GM06990 (cell line): ENCODE data around the gene SBK1.

ENCODE experiments used
- DNase-seq: peaks from one replicate; pipeline ENCODE4 v3.0.0-alpha.2; 2011; ENCODE audit not compliant: insufficient read length; ENCODE audit errors: extremely low read depth
- H3K27me3 ChIP-seq: replicated peaks from 2 replicates; pipeline ENCODE4 v1.6.0; 2011; ENCODE audit warnings: low read length; ENCODE audit not compliant: control insufficient read depth, insufficient read depth
- H3K36me3 ChIP-seq: 2 replicates; pipeline ENCODE4 v1.5.1; 2011; ENCODE audit warnings: low read length; ENCODE audit not compliant: control insufficient read depth, insufficient read depth
- H3K4me3 ChIP-seq: replicated peaks from 2 replicates; pipeline ENCODE4 v1.5.1; 2011; ENCODE audit warnings: low read depth, mild to moderate bottlenecking, control low read depth, low read length
- CTCF ChIP-seq: IDR thresholded peaks from 2 replicates; pipeline ENCODE4 v1.5.1; 2011; ENCODE audit warnings: low read length, control low read depth, mild to moderate bottlenecking, inconsistent platforms; ENCODE audit not compliant: insufficient read depth, poor library complexity, severe bottlenecking

The SBK1 gene

GRCh38 chr16:28277537-28278388, 14.6 kb upstream of the SBK1 start:
- no peaks in the 10 kb centered on the region for H3K27me3 ChIP-seq
- no peaks in the 10 kb centered on the region for H3K36me3 ChIP-seq
- no peak overlapping the region for H3K4me3 ChIP-seq
- peak; percentile 93 for TF ChIP-seq CTCF
- DNase-seq = peak; percentile 76

GRCh38 chr16:28279006-28279405, 13.3 kb upstream of the SBK1 start:
- no peaks in the 10 kb centered on the region; the same call in 1 of the 2 replicates for H3K27me3 ChIP-seq
- no peak for DNase-seq
- no peak overlapping the region for H3K4me3 ChIP-seq
- no peaks in the 10 kb centered on the region for H3K36me3 ChIP-seq
- TF ChIP-seq CTCF = no peak

GRCh38 chr16:28280881-28281836, 11.2 kb upstream of the SBK1 start:
- Histone ChIP-seq H3K36me3 (no peaks in the 10 kb centered on the region), H3K4me3 (no peak overlapping the region)
- TF ChIP-seq CTCF = peak; percentile 8

GRCh38 chr16:28282045-28282444, 10.3 kb upstream of the SBK1 start:
- Histone ChIP-seq H3K4me3 (no peak overlapping the region), H3K36me3 (no peaks in the 10 kb centered on the region), H3K27me3 (no peaks in the 10 kb centered on the region; the same call in 1 of the 2 replicates)
- no peak for DNase-seq
- TF ChIP-seq CTCF = no peak

More at GRCh38 chr16:28280881-28281836, 11.2 kb upstream of the SBK1 start:
- H3K27me3 ChIP-seq = no peaks in the 10 kb centered on the region; the same call in 1 of the 2 replicates
- DNase-seq = no peak

GRCh38 chr16:28283173-28283572, 9.2 kb upstream of the SBK1 start:
- Histone ChIP-seq H3K4me3 (no peak overlapping the region), H3K36me3 (no peaks in the 10 kb centered on the region), H3K27me3 (no peaks in the 10 kb centered on the region; the same call in 1 of the 2 replicates)
- no peak for TF ChIP-seq CTCF
- no peak for DNase-seq
